Measurements from ENCODE around the gene CIT. TPM values are rescaled to one million over a fixed set of nuclear protein-coding genes. Genes with fewer than 3 reads are reported as not detected.
"Not testable (repeated sequence)": the region's sequence is repeated elsewhere in the genome, so short reads cannot be mapped to it uniquely, and the experiment has no call there.

The CIT gene, protein sequence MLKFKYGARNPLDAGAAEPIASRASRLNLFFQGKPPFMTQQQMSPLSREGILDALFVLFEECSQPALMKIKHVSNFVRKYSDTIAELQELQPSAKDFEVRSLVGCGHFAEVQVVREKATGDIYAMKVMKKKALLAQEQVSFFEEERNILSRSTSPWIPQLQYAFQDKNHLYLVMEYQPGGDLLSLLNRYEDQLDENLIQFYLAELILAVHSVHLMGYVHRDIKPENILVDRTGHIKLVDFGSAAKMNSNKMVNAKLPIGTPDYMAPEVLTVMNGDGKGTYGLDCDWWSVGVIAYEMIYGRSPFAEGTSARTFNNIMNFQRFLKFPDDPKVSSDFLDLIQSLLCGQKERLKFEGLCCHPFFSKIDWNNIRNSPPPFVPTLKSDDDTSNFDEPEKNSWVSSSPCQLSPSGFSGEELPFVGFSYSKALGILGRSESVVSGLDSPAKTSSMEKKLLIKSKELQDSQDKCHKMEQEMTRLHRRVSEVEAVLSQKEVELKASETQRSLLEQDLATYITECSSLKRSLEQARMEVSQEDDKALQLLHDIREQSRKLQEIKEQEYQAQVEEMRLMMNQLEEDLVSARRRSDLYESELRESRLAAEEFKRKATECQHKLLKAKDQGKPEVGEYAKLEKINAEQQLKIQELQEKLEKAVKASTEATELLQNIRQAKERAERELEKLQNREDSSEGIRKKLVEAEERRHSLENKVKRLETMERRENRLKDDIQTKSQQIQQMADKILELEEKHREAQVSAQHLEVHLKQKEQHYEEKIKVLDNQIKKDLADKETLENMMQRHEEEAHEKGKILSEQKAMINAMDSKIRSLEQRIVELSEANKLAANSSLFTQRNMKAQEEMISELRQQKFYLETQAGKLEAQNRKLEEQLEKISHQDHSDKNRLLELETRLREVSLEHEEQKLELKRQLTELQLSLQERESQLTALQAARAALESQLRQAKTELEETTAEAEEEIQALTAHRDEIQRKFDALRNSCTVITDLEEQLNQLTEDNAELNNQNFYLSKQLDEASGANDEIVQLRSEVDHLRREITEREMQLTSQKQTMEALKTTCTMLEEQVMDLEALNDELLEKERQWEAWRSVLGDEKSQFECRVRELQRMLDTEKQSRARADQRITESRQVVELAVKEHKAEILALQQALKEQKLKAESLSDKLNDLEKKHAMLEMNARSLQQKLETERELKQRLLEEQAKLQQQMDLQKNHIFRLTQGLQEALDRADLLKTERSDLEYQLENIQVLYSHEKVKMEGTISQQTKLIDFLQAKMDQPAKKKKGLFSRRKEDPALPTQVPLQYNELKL (N-terminal part only)
- total RNA-seq = 1.1 TPM
- long read RNA-seq = 0 reads

DNA sequence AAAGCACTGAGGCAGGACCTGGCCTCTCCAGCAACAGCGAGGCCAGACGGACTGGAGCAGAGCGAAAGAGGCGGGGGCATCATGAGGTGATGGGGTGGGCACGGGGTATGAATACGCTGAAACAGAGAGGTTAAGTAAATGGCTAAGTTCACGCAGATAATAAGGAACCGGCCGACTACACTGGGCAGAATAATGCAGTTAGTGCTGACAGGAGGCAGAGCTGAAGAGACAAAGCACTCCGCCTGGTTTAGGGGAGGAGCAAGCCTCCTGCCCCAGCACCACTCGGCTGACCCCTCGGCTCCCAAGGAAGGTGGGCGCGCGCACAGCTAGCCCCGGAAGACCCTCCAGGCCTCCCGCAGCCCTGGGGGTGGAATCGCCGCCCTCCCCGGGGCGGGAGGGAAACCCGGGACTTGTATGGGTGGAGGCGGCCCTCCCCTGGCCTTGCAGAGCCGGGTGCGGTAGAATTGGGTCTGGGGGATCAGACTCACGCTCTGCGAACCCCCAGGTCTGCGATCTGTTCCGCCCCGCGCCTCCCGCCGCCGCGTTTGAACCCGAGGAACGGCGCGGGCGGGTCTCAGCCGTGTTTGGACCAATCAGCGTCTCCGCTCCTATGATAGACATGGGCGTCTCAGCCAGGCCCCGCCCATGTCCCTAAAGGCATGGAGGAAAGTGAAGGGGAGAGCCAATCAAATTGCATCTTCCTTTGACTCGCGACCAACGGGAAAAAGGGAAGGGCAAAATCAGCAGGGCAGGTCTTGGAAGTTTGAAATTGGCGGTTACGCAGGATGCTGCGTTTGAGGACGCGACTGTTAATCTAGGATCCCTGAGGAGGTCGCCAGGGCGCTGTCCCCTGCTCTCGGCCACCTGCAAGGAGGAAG is at the start of gene CIT:
CIT (minus strand) TSS at position 560 of the 878 bp plus-strand sequence. CDS start 1,152 bp downstream, outside the sequence.
- DNase-seq (ENCODE audit: missing footprints) (peak; percentile 94), ATAC-seq (peak; percentile 100)
- intact Hi-C loops (cut with DNase I) = no loop called here

DNA sequence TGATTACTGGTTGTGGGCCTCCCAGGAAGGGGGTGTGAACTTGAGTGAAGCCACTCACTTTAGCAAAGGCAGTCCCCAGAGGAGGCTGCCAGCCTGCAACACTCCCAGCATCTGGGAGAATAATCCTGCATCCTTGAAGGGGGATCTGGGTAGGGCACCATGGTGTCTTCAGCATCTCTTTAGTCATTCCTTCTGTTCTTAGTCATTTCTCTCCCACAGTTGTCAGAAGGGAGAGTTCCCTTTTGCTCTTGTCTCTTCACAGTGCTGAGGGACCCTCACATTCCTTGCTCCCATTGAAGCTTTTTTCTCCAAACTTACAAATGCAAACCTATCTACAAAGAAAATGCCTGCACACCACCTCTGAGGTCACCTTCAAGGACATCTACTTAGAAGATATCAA is 48.1 kb upstream of the CIT start:
- no peak for ATAC-seq
- DNase-seq (ENCODE audit: missing footprints) = no peak
- intact Hi-C loops (cut with DNase I) = no loop called here

DNA sequence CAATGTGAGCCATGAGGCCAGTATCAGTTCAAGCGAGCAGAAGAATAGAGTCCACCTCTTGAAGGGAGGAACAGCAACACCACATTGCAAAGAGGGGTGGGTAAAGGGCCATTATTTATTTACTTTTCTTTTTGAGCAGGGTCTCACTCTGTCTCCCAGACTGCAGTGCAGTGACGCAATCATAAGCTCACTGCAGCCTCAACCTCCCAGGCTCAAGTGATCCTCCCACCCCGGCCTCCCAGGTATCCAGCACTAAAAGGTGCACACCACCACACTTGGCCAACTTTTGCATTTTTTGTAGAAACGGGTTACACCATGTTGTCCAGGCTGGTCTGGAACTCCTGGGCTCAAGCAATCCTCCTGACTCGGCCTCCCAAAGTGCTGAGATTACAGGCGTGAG is 42.9 kb upstream of the CIT start:
- intact Hi-C loops (cut with DNase I) = no loop called here
- no peak for ATAC-seq
- no peak for DNase-seq (ENCODE audit: missing footprints)

DNA sequence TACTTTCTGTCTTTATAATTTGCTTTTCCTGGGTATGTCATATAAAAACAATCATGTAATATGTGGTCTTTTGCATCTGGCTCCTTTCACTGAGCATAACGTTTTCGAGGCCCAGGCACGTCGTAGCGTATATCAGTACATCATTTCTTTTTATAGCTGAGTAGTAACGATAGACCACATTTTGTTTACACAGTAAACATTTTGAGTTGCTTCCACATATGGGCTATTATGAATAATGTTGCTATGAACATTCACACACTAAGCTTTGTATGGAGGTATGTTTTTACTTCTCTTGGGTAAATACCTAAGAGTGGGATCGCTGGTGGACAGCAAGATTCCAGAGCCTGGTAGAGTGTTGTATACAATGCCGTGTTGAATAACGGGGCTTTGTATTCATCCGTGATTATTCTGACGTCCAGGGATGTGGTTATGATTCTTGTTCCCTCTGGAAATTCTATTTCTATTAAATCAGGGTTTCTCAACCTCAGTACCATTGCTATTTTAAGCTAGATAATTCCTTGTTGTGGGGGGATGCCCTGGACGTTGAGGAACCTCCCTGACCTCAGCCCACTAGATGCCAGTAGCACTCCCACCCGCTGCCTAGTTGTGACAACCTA is 38.9 kb upstream of the CIT start:
- DNase-seq (ENCODE audit: missing footprints) (no peak), ATAC-seq (no peak)
- intact Hi-C loops (cut with DNase I) = no loop called here

DNA sequence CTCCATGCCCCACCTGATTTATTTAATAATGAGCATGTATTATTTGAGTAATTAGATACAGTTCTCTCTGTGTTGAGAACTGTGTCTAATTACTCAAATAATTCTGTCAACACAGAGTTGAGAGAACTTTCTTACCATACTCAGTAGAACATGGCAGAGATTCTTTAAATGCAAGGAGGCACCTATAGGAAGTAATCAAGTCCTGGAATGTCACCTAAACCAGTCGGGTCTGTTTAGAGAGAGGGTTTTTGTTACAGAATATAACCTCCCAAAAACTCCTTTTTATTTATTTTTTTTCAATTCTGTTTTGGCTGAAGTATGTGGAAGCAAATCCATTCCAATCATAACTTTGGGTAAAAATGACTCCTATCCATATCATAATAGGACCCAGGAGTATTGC is 37.5 kb upstream of the CIT start:
- DNase-seq (ENCODE audit: missing footprints) = no peak
- intact Hi-C loops (cut with DNase I) = no loop called here

DNA sequence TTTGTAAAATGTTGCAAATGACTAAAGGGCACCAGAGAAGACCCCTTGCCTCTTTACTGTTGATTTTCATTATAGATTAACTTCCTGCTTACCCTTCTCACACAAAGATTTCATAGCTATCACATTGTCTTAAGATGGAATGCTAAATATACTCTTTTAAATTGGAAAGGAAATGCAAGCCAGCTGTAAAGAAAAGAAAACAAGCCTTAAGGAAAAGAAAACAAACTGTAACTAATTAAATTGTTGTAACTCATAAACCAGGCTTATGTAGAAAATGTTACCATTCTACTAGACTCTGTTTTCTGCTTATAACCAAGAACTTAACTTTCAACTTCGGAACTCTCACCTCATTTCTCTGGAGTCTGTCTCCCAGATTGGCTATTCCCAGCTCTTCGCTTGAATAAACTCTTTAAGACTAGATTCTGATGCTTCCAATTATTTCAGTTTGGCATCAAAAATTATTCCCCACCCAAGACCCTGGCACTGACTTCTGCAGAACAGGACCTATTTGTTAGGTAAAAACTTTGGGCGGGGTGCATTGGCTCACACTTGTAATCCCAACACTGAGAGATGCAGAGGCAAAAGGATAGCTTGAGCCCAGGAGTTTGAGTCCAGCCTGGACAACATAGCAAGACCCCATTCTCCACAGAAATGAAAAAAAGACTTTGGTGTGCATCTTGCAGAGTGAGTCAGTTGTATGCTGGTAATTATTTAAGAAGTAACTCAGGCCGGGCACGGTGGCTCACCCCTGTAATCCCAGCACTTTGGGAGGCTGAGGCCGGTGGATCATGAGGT is 36.6 kb upstream of the CIT start:
- no peak for DNase-seq (ENCODE audit: missing footprints)
- intact Hi-C loops (cut with DNase I) = no loop called here
- ATAC-seq = no peak

More for the DNA sequence above, 37.5 kb upstream of the CIT start:
- no peak for ATAC-seq

DNA sequence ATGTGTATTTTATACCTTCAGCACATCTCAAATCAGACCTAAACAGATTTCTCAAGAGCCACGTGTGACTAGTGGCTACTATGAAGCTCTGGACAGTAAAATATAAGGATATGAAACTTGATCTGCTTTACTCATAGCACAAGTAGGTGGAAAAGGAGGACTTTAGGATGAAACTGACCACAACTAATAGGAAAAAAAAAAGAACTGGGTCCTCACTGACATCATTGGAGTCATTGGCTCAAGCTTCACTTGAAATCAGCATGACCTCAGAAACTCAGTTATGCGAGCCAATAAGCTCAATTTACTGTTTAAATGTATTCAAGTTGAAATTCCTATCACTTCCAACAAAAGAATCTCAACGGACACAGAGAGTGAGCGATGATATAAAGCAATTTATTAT is 34.1 kb upstream of the CIT start:
- no peak for DNase-seq (ENCODE audit: missing footprints)
- ATAC-seq = no peak
- intact Hi-C loops (cut with DNase I) = no loop called here

DNA sequence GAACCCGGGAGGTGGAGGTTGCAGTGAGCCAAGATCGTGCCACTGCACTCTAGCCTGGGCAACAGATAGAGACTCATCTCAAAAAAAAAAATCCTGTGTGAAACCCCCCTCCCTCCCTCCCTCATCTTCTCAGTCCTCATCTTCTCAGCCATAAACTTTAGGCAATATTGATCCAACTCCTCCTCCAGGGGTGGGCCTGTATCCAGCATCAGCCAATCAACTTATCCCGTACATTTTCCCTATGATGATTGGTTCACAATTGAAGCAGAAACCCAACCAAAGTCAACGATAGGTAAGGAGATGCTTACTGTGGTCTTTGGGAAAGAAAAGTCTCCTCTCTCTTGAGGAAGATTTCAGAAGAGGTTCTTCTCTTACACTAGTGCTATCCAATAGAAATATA is 33.5 kb upstream of the CIT start:
- intact Hi-C loops (cut with DNase I) = no loop called here
- ATAC-seq = no peak

DNA sequence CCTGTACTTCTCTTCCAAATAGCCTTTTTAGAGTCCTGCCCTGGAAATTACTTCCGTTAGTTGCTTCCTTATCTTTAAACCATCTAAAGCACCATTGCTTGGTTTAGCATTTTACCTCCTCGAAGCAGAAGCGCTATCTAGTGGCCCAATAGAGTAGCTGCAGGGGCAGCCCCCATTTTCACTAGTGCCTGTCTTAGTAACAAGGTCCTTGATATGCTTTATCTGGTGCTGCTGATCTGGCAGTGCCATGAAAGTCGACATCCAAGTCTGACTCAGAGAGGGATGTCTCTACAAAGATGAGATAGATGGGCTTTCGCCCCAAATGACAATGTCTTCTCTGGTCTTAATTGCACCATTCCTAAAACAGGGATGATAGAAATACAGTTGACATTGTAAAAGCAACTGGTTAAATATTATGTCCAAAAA is 25.0 kb upstream of the CIT start:
- DNase-seq (ENCODE audit: missing footprints) (no peak), ATAC-seq (no peak)
- intact Hi-C loops (cut with DNase I) = no loop called here

More for the DNA sequence above, 33.5 kb upstream of the CIT start:
- DNase-seq (ENCODE audit: missing footprints) = no peak

DNA sequence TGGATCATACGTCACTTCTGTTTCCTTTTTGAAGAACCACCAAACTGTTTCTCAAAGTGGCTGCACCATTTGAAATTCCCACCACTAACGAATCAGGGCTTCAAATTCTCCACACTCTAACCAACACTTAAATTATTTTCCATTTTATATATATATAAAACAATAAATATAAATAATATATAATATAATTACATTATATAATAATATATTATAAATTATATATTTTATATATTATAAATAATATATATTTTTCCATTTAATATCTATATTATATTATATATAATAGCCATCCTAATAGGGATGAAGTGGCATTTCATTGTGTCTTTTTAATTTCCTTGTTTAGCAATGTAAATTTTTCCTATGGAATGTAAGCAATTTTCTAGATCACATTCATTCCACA is 24.6 kb upstream of the CIT start:
- intact Hi-C loops (cut with DNase I) = no loop called here
- DNase-seq (ENCODE audit: missing footprints) (no peak), ATAC-seq (no peak)

DNA sequence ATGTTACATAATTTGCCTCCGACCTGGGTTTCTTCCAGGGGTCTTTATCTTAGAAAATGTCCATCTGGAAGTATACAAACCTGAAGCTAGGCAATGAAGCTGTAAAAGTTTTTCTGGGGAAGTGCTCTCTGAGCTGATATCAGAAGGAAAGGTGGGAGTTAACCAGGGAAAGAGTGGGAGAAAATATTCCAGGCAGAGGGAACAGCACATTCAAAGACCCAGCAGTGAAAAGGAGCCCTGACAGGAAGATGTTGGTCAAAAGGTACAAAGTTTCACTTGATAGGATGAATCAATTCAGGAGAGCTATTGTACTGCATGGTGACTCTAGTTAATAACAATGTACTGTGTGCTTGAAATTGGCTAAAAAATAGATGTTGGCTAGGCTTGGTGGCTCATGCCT is 17.8 kb upstream of the CIT start:
- intact Hi-C loops (cut with DNase I) = no loop called here
- ATAC-seq = no peak
- no peak for DNase-seq (ENCODE audit: missing footprints)

DNA sequence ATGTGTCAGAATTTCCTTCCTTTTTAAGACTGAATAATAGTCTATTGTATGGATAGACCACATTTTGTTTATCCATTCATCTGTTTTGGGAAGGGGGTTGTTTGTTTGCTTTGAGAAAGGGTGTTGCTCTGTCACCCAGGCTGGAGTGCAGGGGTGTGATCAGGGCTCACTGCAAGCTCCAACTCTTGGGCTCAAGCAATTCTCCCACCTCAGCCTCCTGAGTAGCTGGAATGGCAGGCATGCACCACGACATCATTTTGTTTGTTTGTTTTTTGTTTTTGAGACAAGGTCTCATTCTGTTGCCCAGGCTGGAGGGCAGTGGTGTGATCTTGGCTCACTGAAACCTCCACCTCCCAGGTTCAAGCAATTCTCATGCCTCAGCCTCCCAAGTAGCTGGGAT is 15.5 kb upstream of the CIT start:
- intact Hi-C loops (cut with DNase I); ATAC-seq; DNase-seq (ENCODE audit: missing footprints): not testable (repeated sequence)

DNA sequence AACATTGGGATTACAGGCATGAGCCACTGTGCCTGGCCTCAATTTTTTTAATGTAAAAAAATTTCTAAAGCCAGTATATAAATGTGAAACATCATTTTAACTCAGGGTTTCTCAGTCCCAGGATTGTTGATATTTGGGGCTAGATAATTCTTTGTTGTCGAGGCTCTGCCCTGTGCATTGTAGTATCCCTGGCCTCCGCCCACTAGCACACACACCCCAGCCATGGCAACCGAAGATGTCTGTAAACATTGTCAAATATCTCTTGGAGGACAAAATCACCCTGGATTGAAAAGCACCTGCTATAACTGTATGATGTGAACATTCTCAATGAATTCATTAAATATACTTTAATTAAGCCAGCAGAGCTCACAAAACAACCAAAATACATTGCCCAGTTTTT is 8.4 kb upstream of the CIT start:
- ATAC-seq = no peak
- DNase-seq (ENCODE audit: missing footprints) = no peak
- intact Hi-C loops (cut with DNase I) = no loop called here

DNA sequence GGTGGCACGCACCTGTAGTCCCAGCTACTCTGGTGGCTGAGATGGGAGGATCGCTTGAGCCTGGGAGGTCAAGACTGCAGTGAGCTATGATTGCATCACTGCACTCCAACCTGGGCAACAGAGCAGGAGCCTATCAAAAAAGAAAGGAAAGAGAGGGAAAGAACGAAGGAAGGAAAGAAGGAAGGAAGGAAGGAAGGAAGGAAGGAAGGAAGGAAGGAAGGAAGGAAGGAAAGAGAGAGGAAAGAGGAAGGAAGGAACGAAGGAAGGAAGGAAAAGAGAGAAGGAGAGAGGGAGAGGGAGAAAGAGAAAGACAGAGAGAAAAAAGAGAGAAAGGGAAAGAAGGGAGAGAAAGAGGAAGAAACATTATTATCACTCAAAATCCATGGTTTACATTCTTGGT is 6.7 kb upstream of the CIT start:
- intact Hi-C loops (cut with DNase I); ATAC-seq; DNase-seq (ENCODE audit: missing footprints): not testable (repeated sequence)

DNA sequence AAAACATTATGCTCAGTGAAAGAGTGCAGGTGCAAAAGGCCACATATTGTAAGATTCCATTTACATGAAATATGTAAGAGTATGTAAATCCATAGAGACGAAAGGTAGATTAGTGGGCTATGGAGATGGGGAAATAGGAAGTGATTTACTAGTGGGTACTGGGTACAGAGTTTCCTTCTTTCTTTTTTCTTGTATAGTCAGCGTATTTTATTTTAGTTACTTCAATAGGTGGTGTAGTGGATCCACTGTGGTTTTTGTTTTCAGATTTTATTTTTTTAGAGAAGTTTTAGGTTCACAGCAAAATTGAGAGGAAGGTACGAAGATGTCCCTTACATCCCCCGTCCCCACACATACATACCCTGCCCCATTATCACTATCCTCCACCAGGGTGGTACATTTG is 6.1 kb upstream of the CIT start:
- intact Hi-C loops (cut with DNase I) = no loop called here

DNA sequence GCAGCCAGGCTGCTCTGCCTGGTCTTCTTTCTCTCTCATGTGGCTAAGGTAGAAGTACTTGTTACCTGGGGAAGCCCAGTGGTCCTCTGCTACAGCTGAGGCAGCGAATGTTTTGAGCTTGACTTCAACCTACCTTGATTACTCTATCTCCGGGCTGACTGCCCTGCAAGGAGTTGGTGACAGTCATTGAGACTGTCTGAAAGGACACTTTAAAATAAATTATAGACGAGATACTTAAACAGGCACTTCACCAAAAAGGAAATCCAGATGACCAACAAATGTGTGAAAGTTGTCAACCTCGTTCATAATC is 474 bp upstream of the CIT start:
- ATAC-seq = no peak
- intact Hi-C loops (cut with DNase I) = no loop called here
- no peak for DNase-seq (ENCODE audit: missing footprints)

More for the DNA sequence above, 6.1 kb upstream of the CIT start:
- no peak for ATAC-seq
- DNase-seq (ENCODE audit: missing footprints) = no peak

DNA sequence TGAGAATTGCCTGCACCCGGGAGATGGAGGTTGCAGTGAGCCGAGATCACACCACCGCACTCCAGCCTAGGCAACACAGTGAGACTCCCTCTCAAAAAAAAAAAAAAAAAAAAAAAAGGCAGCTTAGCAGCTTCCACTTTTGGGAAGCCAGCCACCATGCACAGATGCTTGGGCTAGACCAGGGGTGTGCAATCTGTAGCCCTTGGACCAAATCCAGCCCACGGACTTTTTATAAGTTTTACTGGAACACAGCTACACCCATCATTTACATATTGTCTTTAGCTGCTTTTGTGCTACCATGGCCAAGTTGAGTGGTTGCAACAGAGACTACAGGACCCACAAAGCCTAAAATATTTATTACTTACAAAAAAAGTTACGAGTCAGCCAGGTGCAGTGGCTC is 6.7 kb downstream of the CIT start:
- intact Hi-C loops (cut with DNase I) = no loop called here
- ATAC-seq (no peak), DNase-seq (ENCODE audit: missing footprints) (no peak)
